CD4-positive, alpha-beta T cell treated with Interferon gamma for 1 hour (primary cell): ENCODE data around the gene RAB3IL1.

Experiments
- DNase-seq: peaks from one replicate; pipeline ENCODE4 v3.0.0-alpha.2; 2020

The RAB3IL1 gene

DNA sequence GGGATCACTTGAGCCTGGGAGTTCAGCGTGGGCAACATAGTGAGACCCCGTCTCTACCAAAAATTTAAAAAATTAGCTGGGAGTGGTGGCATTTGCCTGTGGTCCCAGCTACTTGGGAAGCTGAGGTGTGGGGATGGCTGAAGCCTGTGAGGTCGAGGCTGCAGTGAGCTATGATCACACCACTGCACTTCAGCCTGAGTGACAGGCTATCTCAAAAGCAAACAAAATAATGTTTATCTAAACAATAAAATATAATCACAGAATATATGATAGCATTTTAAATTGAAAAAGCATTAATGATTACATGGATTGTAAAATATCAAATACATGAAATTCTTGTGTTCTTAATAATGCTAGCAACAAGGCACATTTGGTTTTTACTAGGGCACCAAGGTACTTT, 35.5 kb upstream of the RAB3IL1 start:
- DNase-seq, result no peak

DNA sequence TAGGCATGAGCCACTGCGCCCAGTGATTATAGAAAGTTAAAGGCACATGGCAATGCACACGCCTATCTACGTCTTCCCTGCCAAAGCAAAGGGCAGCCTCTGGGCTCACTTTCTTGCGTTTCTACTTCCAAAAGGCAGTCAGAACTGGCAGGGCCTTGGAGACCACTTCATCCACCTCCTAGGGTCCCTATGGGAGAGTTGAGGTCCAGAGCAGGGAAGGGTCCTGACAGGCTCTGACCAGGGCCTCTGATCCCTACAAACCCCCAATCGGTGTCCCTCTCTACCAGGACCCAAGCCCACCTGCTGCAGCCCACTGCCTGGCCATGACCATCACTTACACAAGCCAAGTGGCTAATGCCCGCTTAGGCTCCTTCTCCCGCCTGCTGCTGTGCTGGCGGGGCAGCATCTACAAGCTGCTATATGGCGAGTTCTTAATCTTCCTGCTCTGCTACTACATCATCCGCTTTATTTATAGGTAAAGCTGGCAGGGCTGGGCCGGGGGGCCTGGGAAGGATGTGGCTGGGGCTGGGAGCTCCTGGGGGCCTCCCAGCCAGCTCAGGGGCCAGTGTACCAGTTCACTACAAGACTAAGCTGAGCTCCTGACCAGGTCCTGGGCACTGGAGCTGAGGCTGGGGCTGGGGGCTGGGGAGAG, 34.2 kb upstream of the RAB3IL1 start:
- DNase-seq, result no peak

DNA sequence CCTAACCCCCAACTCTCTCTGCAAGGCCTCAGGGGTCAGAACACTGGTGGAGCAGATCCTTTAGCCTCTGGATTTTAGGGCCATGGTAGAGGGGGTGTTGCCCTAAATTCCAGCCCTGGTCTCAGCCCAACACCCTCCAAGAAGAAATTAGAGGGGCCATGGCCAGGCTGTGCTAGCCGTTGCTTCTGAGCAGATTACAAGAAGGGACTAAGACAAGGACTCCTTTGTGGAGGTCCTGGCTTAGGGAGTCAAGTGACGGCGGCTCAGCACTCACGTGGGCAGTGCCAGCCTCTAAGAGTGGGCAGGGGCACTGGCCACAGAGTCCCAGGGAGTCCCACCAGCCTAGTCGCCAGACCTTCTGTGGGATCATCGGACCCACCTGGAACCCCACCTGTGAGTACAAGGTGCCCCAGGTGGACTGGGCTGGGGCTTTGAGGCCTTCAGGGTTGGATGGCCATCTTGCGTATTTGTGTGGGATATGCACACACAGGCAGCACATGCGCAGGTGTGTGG, 32.7 kb upstream of the RAB3IL1 start, which contains the start of gene BEST1:
BEST1 (plus strand) TSS at position 317 of the 513 bp plus-strand sequence. CDS start 1,456 bp downstream, outside the sequence.
- DNase-seq, result no peak

DNA sequence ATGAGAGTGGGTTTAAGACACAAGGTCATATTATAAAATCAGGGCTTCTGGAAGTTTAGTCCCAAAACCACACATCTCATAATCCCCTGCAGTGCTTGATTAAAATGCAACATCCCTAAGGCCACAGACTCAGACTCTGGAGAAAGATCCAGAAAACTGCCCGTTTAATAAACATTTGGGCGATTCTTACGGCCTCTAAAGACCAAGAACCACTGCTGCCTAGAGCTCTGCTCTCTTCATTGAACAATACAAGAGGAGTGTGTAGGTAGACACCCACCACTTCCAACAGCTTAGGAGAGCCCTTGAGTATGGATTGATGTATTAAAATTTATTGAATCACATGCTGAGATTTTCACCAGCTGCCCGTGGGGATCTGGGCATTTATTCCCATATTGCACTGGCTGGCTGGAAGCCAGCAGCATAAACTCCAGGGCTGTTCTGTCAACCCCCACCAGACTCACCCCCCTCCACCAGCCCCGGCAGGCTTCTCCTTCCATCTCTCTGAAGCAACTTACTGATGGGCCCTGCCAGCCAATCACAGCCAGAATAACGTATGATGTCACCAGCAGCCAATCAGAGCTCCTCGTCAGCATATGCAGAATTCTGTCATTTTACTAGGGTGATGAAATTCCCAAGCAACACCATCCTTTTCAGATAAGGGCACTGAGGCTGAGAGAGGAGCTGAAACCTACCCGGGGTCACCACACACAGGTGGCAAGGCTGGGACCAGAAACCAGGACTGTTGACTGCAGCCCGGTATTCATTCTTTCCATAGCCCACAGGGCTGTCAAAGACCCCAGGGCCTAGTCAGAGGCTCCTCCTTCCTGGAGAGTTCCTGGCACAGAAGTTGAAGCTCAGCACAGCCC, 32.0 kb upstream of the RAB3IL1 start:
- DNase-seq, result peak; percentile 64

DNA sequence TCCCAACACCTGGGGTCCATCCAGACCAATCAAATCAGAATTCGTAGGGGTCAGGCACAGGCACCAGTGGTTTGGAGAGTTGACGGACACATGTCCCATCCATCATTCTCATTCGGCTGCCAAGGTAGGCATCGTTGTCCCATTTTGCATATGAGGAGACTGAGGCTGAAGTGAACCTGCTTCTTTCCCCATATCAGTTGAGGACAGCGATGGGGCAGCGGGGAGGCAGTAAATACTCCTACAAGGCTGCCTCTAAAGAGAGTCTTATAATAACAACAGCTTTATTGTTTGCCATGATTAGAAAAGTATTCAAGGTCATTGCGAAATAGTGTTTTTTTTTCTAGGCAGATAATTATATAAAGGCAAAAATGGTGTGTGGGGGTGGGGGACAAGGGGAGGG, 31.1 kb upstream of the RAB3IL1 start:
- no peak for DNase-seq

DNA sequence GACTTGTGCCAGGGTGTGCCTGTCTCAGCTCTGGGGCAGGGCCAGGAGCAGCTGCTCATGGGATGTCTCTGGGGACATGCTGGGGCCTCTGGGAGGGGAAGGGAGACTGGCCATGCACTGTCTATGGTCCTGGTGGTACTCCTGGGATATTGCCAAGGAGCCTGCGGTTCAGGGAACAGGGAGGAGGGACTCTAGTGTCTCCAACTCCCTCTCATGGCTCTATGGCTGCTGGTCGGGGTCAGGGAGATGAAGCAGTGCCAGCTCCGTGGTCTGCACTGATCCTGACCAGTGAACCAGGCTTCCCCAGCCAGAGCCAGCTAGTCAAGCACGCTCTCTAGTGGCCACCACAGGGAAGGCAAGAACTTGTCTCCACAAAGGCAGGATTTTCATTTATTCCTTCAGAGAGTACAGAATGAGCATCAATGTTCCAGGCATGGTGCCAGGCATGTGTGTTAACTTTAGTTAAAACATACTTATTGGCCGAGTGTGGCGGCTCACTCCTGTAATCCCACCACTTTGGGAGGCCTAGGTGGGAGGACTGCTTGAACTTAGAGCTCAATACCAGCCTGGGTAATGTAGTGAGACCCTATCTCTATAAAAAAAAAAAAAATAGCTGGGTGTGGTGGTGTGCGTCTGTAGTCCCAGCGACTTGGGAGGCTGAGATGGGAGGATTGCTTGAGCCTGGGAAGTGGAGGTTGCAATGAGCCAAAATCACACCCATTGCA, 30.3 kb upstream of the RAB3IL1 start:
- peak; percentile 73 for DNase-seq

DNA sequence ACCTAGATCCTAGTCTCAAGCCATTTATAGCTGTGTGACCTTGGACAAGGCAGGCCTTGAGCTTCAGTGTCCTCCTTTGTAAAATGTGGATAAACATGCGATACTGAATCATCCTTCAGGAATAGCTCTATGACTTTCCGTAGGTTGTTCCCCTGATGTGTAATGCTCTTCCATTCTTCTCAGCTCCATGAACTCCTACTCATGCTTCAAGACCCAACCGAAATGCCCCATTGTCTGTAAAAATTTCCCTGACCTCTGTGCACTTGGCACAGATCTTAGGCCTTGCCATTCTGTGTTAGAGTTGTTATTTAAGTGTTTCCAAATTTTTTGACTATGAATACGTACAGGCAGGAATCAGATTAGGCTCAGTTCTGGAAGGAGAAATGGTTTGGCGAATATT, 29.5 kb upstream of the RAB3IL1 start:
- no peak for DNase-seq

DNA sequence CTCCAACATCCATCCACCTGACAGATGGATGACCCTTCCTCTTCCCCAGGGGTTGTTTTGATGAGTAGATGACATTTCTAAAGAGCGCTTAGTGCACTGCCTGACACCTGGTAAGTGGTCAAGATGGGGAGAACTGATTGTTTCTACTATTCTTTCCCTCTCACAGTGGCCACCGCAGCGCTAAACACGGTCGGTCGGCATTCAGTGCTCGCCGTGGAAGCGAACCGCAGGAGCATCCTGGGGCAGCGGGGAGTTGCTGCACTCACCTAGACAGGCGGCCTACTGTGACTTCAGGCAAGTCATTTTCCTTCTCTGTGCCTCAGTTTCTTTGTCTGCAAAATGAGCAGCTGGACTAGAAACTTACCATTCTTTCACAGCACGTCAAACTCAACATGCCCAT, 27.8 kb upstream of the RAB3IL1 start:
- DNase-seq, result no peak

DNA sequence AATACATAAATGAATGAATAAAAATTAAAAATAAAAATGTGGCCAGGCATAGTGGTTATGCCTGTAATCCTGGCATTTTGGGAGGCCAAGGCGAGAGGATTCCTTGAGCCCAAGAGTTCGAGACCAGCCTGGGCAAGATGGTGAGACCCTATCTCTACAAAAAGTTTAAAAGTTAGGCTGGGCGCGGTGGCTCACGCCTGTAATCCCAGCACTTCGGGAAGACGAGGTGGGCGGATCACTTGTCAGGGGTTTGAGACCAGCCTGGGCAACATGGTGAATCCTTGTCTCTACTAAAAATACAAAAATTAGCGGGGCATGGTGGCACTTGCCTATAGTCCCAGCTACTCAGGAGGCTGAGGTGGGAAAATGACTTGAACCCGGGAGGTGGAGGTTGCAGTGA, 23.1 kb upstream of the RAB3IL1 start:
- DNase-seq, result no peak

DNA sequence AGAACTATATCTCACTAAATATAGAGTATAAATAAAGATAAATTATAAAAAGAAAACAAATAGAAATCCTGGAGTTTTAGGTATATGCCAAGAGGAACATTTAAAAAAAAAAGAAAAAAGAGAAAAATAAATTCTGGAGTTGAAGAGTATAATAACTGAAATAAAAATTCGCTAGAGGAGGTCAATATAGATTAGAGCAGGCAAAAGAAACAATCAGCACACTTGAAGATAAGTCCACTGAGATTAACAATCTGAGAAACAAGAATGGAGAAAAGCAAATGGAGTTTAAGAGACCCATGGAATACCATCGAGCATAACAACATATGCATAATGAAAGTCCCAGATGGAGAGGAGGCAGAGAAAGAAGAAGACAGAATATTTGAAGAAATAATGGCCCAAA, 18.5 kb upstream of the RAB3IL1 start:
- no peak for DNase-seq

DNA sequence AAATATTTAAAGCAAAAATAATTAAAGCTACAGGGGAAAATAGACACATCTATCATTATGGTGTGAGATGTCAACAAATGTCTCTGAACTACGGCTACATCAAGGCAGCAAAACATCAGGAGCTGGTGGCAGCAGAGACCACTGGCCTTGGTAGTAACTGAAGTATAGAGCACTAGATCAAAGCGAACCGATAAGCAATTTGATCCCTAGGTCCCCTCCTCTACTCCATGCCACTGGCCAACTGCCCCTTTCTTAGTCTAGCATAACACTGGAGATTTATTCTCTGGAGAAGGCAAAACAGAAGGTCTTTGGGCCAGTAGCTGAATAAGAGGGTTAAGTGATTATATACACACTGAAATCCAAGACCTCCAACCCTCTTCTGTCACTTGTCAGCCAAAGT, 13.6 kb upstream of the RAB3IL1 start:
- no peak for DNase-seq

DNA sequence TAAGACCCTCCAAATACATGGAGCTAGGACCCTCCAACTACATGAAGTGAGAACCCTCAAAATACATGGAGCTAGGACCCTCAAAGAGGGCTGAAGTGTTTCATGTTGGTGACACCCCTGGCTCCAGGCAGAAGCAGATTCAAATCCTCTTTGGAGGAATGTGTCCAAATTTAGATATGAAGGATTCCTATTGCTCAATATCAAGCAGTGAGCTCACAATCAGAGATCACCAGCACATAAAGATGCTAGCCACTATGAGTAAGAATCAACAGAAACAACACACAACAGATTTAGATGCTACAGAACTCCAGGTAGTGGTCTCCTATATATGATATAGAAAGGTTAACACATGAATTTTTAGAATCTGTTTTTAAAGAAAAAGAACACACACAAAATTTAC, 11.2 kb upstream of the RAB3IL1 start:
- DNase-seq, result no peak

DNA sequence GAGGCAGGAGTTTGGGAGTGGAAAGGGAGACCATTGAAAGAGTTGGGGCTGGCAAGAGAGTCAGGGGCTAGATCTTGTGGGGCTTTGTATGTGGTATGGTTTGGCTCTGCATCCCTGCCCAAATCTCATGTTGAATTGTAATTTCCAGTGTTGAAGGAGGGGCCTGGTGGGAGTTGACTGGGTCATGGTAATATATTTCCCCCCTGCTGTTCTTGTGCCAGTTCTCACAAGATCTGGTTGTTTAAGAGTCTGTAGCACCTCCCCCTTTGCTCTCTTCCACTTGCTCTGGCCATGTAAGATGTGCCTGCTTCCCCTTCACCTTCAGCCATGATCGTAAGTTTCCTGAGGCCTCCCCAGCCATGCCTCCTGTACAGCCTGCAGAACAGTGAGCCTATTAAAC, 10.1 kb upstream of the RAB3IL1 start:
- no peak for DNase-seq

DNA sequence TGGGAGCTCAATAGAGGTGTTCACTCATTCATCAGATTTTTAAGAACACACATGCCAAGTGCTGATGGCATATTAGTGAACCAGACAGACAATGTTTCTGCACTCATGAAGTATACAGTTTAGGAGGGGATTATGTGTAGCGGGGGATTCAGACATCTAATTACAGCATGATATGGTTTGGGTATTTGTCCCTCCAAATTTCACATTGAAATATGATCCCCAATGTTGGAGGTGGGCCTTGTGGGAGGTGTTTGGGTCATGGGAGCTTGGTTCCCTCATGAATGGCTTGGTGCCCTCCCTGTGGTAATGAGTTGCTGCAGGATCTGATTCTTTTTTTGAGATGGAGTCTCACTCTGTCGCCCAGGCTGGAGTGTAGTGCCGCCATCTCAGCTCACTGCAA, 8.9 kb upstream of the RAB3IL1 start:
- no peak for DNase-seq

DNA sequence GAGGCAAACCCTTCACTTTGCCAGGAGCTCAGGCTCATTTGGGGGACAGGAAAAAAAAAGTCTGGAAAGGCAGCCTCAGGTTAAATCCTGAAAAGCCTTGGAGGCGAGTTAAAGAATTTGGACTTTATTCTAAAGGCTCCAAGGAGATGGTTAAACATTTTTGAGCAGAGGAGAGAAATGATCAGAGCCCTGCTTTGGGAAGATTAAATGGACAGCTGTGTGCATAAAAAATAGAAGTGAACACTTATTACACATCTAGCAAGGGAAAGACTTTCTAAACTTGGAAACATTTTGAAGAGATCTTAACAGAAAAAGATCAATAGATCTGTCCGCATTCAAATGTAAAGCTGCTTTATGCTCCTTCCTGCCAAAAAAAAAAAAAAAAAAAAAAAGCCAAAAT, 8.4 kb upstream of the RAB3IL1 start:
- DNase-seq, result no peak

DNA sequence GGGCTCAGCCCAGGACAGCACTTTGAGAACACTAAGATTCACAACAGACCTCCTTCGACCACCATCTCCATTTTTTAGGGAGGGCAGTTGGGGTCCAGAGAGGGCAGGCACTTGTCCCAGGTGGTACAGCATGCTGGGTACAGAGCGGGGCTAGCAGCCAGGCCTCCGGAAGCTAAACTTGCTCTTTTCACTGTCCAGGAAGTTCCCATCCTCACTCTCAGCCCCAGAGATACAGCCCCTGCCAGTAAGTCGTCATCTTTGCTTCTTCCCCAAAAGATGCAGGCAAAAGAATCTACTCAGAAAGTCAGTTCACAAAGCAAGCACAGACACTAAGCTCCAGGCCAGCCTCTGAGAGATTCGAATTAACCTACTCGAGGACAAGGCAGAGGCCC, 6.7 kb upstream of the RAB3IL1 start:
- no peak for DNase-seq

DNA sequence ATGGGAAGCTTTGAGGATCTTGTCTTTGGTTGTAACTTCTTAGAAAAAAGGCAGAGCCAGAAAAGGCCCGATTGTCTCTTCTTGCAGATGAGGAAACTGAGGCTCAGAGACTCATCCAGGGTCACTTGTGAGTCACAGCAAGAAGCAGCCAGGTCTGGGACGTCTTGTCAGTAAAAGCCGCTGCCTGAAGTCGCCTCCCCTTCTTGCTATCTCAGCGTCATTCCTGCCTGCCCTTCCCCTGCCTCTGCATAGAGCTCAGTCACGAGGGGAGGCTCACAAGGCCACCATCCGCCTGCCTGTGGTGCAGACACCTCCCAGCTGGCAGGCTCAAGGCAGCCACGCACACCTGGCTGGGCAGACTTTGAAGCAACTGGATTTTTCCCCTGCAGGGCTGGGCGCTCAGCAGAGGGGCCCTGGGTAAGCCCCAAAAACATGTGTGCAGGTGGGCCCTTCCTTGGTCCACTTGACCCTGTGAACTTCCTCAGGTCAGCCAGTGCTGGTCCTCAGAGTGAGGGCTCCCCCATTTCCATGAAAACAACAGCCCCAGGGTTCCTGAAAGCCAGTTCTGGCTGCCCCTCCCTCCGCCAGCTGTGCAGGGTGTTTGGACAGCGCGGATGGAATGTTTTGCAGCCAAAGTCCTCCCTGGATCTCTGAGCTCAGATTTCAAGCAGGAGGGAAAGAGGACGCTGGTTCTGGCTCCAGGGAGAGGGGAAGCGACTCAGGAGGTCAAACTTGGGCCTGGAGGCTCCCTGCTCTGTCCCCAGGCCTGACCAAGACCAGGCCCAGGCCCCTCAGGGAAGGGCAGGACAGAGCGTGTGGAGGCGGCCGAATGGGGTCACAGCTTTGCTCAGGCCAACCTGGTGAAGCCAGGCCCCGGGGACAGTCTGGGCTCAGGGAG, 6.0 kb upstream of the RAB3IL1 start:
- DNase-seq, result no peak

DNA sequence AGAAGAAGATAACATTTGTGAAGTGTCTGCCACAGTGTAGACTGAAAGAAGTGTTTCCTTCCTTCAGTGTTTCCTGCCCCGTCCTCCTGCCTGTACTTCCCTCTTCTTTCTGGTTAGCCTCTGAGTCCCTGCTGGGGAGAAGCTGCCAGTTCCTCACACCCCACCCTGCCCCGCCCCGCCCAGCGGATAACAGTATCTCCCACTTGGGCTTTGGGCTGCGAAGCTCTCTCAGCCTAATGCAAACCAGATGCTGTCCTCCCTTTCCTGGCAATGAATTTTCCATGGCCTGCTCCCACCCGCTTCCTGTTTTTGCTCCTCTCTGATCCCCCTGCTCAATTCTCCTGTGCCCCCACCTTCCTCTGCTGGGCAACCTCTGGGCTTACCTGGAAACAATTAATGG, 5.2 kb upstream of the RAB3IL1 start:
- DNase-seq, result peak; percentile 18

DNA sequence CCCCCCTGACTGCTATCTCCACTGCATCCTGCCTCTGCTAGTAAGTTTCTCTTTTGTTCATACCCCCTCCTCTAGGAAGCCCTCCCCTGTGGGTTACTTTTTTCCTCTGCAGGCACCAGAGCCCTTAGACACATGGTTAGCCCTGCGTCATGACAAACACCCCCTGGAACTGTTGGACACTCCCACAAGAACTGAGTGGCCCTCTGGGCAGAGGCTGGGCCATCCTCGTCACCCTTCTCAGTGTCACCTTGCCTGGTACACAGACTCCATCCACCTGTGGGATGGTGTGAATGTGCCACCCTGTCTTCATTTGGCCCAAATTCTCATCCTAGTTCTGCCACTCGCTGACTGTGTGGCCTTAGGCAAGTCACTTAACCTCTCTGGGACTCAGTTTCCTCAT, 4.1 kb upstream of the RAB3IL1 start:
- no peak for DNase-seq

DNA sequence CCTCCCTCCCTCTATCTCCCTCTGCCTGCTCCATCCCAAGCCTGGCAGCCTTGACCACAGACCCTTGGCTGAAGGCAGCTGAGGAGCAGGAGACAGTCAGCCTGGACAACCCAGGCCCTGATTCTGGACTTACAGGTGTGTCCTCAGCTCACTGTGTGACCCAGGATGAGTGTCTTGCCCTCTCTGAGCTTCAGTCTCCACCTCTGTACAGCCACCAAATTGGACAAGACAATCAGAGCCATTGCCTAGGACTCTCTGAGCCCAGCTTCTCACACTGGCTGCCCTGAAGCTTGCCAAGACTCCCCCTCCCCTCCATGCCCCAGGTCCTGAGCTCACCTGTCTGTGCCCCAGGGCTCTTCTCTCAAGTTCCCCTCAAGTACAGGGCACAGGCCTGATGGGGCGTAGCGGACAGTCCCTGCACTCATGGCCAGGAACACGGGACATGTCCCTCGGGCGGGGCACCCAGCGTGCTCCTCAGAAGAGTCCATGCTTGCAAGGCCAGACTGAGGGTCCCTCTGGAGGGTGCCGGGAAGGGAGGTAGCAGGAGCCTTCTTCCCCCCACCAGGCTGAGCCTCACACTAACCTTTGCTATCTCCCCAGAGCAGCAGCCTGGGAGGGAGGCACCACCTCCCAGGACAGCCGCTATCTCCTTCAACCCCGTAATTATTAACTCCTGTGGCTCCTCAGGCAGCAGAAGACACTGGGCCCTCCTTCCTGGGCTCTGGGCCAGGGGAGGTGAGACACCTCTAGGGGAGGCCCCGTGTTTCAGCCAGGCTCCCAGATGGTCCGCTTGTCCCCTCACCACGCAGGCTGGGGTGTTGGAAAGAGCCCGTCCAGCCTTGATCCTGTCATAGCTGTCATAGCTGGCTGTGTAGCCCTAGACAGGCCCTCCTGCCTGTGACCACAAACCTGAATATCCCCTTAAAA, 2.6 kb upstream of the RAB3IL1 start:
- no peak for DNase-seq

DNA sequence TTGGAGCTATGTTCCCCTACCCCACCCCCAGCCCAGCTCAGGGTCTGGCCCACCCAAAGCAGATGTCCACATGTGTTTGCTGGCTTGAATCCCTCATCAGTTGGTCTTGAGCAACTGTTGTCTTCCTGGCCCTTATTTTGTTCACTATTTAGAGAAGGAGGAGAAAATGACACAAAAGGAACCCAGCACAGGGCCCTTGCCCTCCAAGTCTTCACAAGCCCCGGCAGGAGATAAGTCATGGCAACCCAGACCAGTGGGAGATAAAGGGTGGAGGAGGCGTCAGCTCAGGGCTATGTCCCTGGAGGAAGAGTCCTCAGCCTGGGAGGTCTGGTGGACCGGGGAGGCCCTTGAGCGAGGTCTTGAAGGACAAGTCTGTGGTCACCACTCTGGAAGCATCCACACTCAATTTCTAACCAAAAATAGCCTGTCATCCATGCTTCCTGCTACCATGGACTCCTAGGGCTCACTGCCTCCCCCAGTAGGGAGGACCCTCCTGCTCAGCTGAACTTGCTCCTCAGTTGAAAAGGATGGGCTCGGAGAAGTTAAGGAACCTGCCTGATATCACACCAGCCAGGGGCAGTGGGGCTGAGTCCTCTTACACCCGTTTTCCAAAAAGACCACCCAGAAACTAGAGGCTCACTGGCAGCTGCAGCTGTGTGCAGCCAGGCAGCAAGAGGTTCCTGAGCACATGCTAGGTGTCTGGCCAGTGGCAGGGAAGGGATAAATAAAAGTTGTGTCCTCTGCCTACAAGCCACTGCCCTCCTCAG, 1.8 kb upstream of the RAB3IL1 start:
- DNase-seq, result no peak
